ENCODE data around the gene NFIB.

Gene NFIB

GRCh38 chr9:14296495-14297113 is 17.3 kb downstream of the NFIB start:
- no peak overlapping the region for H3K27ac ChIP-seq (ENCODE audit: poor library complexity, severe bottlenecking)
- no peaks in the 10 kb centered on the region for H3K9me3 ChIP-seq (ENCODE audit: severe bottlenecking)
- H3K27me3 ChIP-seq (ENCODE audit: insufficient read depth, poor library complexity, severe bottlenecking) = no peaks in the 10 kb centered on the region
- peaks cover 3% of the 10 kb centered on the region for H3K4me1 ChIP-seq (ENCODE audit: insufficient read depth, poor library complexity, severe bottlenecking)
- no peak overlapping the region for H3K4me3 ChIP-seq (ENCODE audit: severe bottlenecking)
- ATAC-seq (ENCODE audit: low read depth) = no peak
- peaks cover 52% of the 10 kb centered on the region for H3K36me3 ChIP-seq (ENCODE audit: low read depth)
- no peak for DNase-seq (ENCODE audit: low spot score)
- TF ChIP-seq CTCF (IDR thresholded peaks at IDR 0.05; ENCODE audit: poor library complexity, severe bottlenecking) = no peak

- H3K4me1 ChIP-seq (ENCODE audit: insufficient read depth, poor library complexity, severe bottlenecking) = peaks cover 3% of the 10 kb centered on the region
- DNase-seq (ENCODE audit: low spot score) (no peak), ATAC-seq (ENCODE audit: low read depth) (no peak)
- no peak overlapping the region for H3K4me3 ChIP-seq (ENCODE audit: severe bottlenecking)
- no peak for TF ChIP-seq CTCF (IDR thresholded peaks at IDR 0.05; ENCODE audit: poor library complexity, severe bottlenecking)
- H3K27me3 ChIP-seq (ENCODE audit: insufficient read depth, poor library complexity, severe bottlenecking) = no peaks in the 10 kb centered on the region
- no peaks in the 10 kb centered on the region for H3K9me3 ChIP-seq (ENCODE audit: severe bottlenecking)
- H3K36me3 ChIP-seq (ENCODE audit: low read depth) = peaks cover 44% of the 10 kb centered on the region
- no peak overlapping the region for H3K27ac ChIP-seq (ENCODE audit: poor library complexity, severe bottlenecking)
These were observed 19.3 kb downstream of the NFIB start for GRCh38 chr9:14294659-14295058.

GRCh38 chr9:14293801-14294200 is 20.1 kb downstream of the NFIB start:
- TF ChIP-seq CTCF (IDR thresholded peaks at IDR 0.05; ENCODE audit: poor library complexity, severe bottlenecking) = no peak
- DNase-seq (ENCODE audit: low spot score) (no peak), ATAC-seq (ENCODE audit: low read depth) (no peak)

GRCh38 chr9:14292181-14292739 is 21.7 kb downstream of the NFIB start:
- TF ChIP-seq CTCF (IDR thresholded peaks at IDR 0.05; ENCODE audit: poor library complexity, severe bottlenecking) = no peak
- ATAC-seq (ENCODE audit: low read depth) = no peak
- no peak overlapping the region for H3K4me3 ChIP-seq (ENCODE audit: severe bottlenecking)
- H3K9me3 ChIP-seq (ENCODE audit: severe bottlenecking) = no peaks in the 10 kb centered on the region
- DNase-seq (ENCODE audit: low spot score) = no peak
- no peaks in the 10 kb centered on the region for H3K4me1 ChIP-seq (ENCODE audit: insufficient read depth, poor library complexity, severe bottlenecking)
- H3K27me3 ChIP-seq (ENCODE audit: insufficient read depth, poor library complexity, severe bottlenecking) = no peaks in the 10 kb centered on the region
- peaks cover 44% of the 10 kb centered on the region for H3K36me3 ChIP-seq (ENCODE audit: low read depth)
- H3K27ac ChIP-seq (ENCODE audit: poor library complexity, severe bottlenecking) = no peak overlapping the region

More at GRCh38 chr9:14293801-14294200, 20.1 kb downstream of the NFIB start:
- Histone ChIP-seq H3K27me3 (ENCODE audit: insufficient read depth, poor library complexity, severe bottlenecking) (no peaks in the 10 kb centered on the region), H3K4me1 (ENCODE audit: insufficient read depth, poor library complexity, severe bottlenecking) (no peaks in the 10 kb centered on the region), H3K36me3 (ENCODE audit: low read depth) (peaks cover 39% of the 10 kb centered on the region), H3K9me3 (ENCODE audit: severe bottlenecking) (no peaks in the 10 kb centered on the region), H3K27ac (ENCODE audit: poor library complexity, severe bottlenecking) (no peak overlapping the region), H3K4me3 (ENCODE audit: severe bottlenecking) (no peak overlapping the region)

- H3K27ac ChIP-seq (ENCODE audit: poor library complexity, severe bottlenecking) = no peak overlapping the region
- no peak for DNase-seq (ENCODE audit: low spot score)
- no peaks in the 10 kb centered on the region for H3K27me3 ChIP-seq (ENCODE audit: insufficient read depth, poor library complexity, severe bottlenecking)
- TF ChIP-seq CTCF (IDR thresholded peaks at IDR 0.05; ENCODE audit: poor library complexity, severe bottlenecking) = no peak
- H3K9me3 ChIP-seq (ENCODE audit: severe bottlenecking) = no peaks in the 10 kb centered on the region
- ATAC-seq (ENCODE audit: low read depth) = no peak
- H3K36me3 ChIP-seq (ENCODE audit: low read depth) = peaks cover 32% of the 10 kb centered on the region
- H3K4me1 ChIP-seq (ENCODE audit: insufficient read depth, poor library complexity, severe bottlenecking) = no peaks in the 10 kb centered on the region
- no peak overlapping the region for H3K4me3 ChIP-seq (ENCODE audit: severe bottlenecking)
These were observed 24.0 kb downstream of the NFIB start for GRCh38 chr9:14289916-14290315.

Data from RWPE2 (cell line).